ENCODE measurements around the gene MAPK14. TPM values are rescaled to one million over a fixed set of nuclear protein-coding genes. Genes with fewer than 3 reads are reported as not detected.

Gene MAPK14
- total and polyA plus RNA-seq, 9 of the 15 experiments (the other 6 are each of a cell fraction or from before 2014, with no cell fraction given) = 8.8 to 62.7 (median 35.5) TPM

DNA sequence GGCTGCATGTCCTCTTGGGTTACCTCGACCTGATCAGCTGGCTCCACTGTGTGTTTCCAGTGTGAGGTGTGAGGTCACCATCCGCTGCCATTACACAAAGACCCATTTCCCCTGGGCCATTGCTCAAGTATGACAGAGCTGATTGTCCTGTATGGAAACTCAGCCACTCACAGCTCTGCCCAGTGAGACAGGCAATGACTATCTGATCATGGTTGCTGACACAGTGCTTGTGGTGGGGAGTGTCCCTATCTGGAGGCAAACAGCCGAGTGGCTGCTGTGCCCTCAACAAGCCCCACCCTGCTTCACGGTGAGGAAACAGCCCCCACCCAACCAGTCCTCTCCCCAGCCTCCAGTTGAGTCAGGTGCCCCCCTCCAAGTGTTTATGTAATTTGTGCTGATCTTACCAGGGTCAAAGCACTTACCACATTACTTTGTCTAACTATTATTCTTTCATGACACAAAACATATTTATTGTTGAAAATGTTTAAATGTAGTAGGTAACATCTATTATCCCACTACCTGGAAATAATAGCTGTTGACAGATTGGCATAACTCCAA is 91.0 kb downstream of the MAPK14 start (continued):
- TF ChIP-seq, protein P1, sequence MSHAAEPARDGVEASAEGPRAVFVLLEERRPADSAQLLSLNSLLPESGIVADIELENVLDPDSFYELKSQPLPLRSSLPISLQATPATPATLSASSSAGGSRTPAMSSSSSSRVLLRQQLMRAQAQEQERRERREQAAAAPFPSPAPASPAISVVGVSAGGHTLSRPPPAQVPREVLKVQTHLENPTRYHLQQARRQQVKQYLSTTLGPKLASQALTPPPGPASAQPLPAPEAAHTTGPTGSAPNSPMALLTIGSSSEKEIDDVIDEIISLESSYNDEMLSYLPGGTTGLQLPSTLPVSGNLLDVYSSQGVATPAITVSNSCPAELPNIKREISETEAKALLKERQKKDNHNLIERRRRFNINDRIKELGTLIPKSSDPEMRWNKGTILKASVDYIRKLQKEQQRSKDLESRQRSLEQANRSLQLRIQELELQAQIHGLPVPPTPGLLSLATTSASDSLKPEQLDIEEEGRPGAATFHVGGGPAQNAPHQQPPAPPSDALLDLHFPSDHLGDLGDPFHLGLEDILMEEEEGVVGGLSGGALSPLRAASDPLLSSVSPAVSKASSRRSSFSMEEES (CRISPR knock-in tag; IDR thresholded peaks at IDR 0.05) = no peak
- TF ChIP-seq NFATC3 (IDR thresholded peaks at IDR 0.05) (no peak; the same call in 1 of the 2 replicates), NFE2L1 (tag; IDR thresholded peaks at IDR 0.05; ENCODE audit: borderline replicate concordance, low read depth) (no peak), CBFA2T3 (IDR thresholded peaks at IDR 0.05) (peak; percentile 93), SAP30 (IDR thresholded peaks at IDR 0.05; ENCODE audit: borderline replicate concordance, insufficient read depth, low read depth, low read length, poor library complexity, severe bottlenecking) (no peak), TBP (optimal IDR thresholded peaks at IDR 0.05; ENCODE audit: low read depth, low read length) (peak; percentile 44), PHF8 (IDR thresholded peaks at IDR 0.05; ENCODE audit: borderline replicate concordance, low read length) (peak; percentile 10; the same call in 1 of the 2 replicates), ZNF766 (CRISPR knock-in tag; conservative IDR thresholded peaks at IDR 0.05) (peak; percentile 83; the same call in 1 of the 2 replicates), SUPT5H (IDR thresholded peaks at IDR 0.05) (0 out of 2 replicates have a peak, but pooled peaks have one; percentile 38)
- TF ChIP-seq, protein P2, sequence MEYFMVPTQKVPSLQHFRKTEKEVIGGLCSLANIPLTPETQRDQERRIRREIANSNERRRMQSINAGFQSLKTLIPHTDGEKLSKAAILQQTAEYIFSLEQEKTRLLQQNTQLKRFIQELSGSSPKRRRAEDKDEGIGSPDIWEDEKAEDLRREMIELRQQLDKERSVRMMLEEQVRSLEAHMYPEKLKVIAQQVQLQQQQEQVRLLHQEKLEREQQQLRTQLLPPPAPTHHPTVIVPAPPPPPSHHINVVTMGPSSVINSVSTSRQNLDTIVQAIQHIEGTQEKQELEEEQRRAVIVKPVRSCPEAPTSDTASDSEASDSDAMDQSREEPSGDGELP (CRISPR knock-in tag; IDR thresholded peaks at IDR 0.05; ENCODE audit: borderline replicate concordance) = peak; percentile 99
- TF ChIP-seq, protein P3, sequence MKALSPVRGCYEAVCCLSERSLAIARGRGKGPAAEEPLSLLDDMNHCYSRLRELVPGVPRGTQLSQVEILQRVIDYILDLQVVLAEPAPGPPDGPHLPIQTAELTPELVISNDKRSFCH (CRISPR knock-in tag; IDR thresholded peaks at IDR 0.05) = no peak
- TF ChIP-seq, protein P3 (tag; IDR thresholded peaks at IDR 0.05) = peak; percentile 91
- TF ChIP-seq, protein P4, sequence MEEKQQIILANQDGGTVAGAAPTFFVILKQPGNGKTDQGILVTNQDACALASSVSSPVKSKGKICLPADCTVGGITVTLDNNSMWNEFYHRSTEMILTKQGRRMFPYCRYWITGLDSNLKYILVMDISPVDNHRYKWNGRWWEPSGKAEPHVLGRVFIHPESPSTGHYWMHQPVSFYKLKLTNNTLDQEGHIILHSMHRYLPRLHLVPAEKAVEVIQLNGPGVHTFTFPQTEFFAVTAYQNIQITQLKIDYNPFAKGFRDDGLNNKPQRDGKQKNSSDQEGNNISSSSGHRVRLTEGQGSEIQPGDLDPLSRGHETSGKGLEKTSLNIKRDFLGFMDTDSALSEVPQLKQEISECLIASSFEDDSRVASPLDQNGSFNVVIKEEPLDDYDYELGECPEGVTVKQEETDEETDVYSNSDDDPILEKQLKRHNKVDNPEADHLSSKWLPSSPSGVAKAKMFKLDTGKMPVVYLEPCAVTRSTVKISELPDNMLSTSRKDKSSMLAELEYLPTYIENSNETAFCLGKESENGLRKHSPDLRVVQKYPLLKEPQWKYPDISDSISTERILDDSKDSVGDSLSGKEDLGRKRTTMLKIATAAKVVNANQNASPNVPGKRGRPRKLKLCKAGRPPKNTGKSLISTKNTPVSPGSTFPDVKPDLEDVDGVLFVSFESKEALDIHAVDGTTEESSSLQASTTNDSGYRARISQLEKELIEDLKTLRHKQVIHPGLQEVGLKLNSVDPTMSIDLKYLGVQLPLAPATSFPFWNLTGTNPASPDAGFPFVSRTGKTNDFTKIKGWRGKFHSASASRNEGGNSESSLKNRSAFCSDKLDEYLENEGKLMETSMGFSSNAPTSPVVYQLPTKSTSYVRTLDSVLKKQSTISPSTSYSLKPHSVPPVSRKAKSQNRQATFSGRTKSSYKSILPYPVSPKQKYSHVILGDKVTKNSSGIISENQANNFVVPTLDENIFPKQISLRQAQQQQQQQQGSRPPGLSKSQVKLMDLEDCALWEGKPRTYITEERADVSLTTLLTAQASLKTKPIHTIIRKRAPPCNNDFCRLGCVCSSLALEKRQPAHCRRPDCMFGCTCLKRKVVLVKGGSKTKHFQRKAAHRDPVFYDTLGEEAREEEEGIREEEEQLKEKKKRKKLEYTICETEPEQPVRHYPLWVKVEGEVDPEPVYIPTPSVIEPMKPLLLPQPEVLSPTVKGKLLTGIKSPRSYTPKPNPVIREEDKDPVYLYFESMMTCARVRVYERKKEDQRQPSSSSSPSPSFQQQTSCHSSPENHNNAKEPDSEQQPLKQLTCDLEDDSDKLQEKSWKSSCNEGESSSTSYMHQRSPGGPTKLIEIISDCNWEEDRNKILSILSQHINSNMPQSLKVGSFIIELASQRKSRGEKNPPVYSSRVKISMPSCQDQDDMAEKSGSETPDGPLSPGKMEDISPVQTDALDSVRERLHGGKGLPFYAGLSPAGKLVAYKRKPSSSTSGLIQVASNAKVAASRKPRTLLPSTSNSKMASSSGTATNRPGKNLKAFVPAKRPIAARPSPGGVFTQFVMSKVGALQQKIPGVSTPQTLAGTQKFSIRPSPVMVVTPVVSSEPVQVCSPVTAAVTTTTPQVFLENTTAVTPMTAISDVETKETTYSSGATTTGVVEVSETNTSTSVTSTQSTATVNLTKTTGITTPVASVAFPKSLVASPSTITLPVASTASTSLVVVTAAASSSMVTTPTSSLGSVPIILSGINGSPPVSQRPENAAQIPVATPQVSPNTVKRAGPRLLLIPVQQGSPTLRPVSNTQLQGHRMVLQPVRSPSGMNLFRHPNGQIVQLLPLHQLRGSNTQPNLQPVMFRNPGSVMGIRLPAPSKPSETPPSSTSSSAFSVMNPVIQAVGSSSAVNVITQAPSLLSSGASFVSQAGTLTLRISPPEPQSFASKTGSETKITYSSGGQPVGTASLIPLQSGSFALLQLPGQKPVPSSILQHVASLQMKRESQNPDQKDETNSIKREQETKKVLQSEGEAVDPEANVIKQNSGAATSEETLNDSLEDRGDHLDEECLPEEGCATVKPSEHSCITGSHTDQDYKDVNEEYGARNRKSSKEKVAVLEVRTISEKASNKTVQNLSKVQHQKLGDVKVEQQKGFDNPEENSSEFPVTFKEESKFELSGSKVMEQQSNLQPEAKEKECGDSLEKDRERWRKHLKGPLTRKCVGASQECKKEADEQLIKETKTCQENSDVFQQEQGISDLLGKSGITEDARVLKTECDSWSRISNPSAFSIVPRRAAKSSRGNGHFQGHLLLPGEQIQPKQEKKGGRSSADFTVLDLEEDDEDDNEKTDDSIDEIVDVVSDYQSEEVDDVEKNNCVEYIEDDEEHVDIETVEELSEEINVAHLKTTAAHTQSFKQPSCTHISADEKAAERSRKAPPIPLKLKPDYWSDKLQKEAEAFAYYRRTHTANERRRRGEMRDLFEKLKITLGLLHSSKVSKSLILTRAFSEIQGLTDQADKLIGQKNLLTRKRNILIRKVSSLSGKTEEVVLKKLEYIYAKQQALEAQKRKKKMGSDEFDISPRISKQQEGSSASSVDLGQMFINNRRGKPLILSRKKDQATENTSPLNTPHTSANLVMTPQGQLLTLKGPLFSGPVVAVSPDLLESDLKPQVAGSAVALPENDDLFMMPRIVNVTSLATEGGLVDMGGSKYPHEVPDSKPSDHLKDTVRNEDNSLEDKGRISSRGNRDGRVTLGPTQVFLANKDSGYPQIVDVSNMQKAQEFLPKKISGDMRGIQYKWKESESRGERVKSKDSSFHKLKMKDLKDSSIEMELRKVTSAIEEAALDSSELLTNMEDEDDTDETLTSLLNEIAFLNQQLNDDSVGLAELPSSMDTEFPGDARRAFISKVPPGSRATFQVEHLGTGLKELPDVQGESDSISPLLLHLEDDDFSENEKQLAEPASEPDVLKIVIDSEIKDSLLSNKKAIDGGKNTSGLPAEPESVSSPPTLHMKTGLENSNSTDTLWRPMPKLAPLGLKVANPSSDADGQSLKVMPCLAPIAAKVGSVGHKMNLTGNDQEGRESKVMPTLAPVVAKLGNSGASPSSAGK (IDR thresholded peaks at IDR 0.05) = peak; percentile 78
